C1 segment of cervical spinal cord (tissue), 14 donors: Measurements from ENCODE around the gene DMD.
"Not testable (repeated sequence)": the region's sequence is repeated elsewhere in the genome, so short reads cannot be mapped to it uniquely, and the experiment has no call there.

ENCODE experiments used
- DNase-seq, 14 donors: peaks; one replicate each; lab custom pipeline; 2025; lab: John Stamatoyannopoulos, UW

Gene DMD

GRCh38 chrX:31449965-31450364, 1761.4 kb downstream of the DMD start:
- no peak for DNase-seq

GRCh38 chrX:31449081-31449480, 1762.3 kb downstream of the DMD start:
- no peak for DNase-seq

- DNase-seq = no peak
Measured at GRCh38 chrX:31445542-31445941, 1765.8 kb downstream of the DMD start.

GRCh38 chrX:31443654-31444053, 1767.7 kb downstream of the DMD start:
- DNase-seq = no peak

GRCh38 chrX:31440546-31440945, 1770.8 kb downstream of the DMD start:
- no peak for DNase-seq

GRCh38 chrX:31436424-31436823, 1774.9 kb downstream of the DMD start:
- DNase-seq = no peak

GRCh38 chrX:31435592-31435991, 1775.8 kb downstream of the DMD start:
- DNase-seq = peak in 4 of 14 donors; percentile 0 to 6 (median 0)

- no peak for DNase-seq
Measured at GRCh38 chrX:31433856-31434255, 1777.5 kb downstream of the DMD start.

GRCh38 chrX:31429915-31430314, 1781.4 kb downstream of the DMD start:
- DNase-seq = no peak

- peak in 1 of 14 donors; percentile 0 for DNase-seq
Measured at GRCh38 chrX:31423609-31424189, 1787.7 kb downstream of the DMD start.

GRCh38 chrX:31421441-31421840, 1789.9 kb downstream of the DMD start:
- no peak for DNase-seq

GRCh38 chrX:31420711-31421151, 1790.6 kb downstream of the DMD start:
- no peak for DNase-seq

- no peak for DNase-seq
Measured at GRCh38 chrX:31420302-31420701, 1791.0 kb downstream of the DMD start.

- DNase-seq = no peak
Measured at GRCh38 chrX:31397119-31397518, 1814.2 kb downstream of the DMD start.

GRCh38 chrX:31392513-31392912, 1818.8 kb downstream of the DMD start:
- no peak for DNase-seq

- no peak for DNase-seq
Measured at GRCh38 chrX:31388946-31389345, 1822.4 kb downstream of the DMD start.

GRCh38 chrX:31384471-31384870, 1826.9 kb downstream of the DMD start:
- DNase-seq = no peak

GRCh38 chrX:31383991-31384390, 1827.4 kb downstream of the DMD start:
- DNase-seq = no peak

GRCh38 chrX:31378973-31379372, 1832.4 kb downstream of the DMD start:
- DNase-seq = not testable (repeated sequence)

GRCh38 chrX:31377821-31378220, 1833.5 kb downstream of the DMD start:
- DNase-seq = not testable (repeated sequence)

GRCh38 chrX:31376408-31377022, 1834.8 kb downstream of the DMD start:
- peak in 1 of 14 donors; percentile 0 for DNase-seq

GRCh38 chrX:31374786-31375185, 1836.6 kb downstream of the DMD start:
- DNase-seq = no peak

GRCh38 chrX:31371956-31372355, 1839.4 kb downstream of the DMD start:
- no peak for DNase-seq

- DNase-seq = no peak
Measured at GRCh38 chrX:31367816-31368215, 1843.5 kb downstream of the DMD start.
